Dedifferentiated amniotic fluid mesenchymal stem cell (primary cell): ENCODE measurements around the gene SGTA.
"Not testable (repeated sequence)": the region's sequence is repeated elsewhere in the genome, so short reads cannot be mapped to it uniquely, and the experiment has no call there.

Source experiments
- DNase-seq: peaks from one replicate; pipeline ENCODE4 v3.0.0-alpha.2; 2016; ENCODE audit errors: extremely low spot score

The SGTA gene

GRCh38 chr19:2782936-2783780, at the start of gene SGTA:
TSS of gene SGTA (minus strand) at chr19:2783273. CDS start at chr19:2769068, 14,205 bp downstream.
- DNase-seq = peak; percentile 99

- DNase-seq = no peak
These were observed 44.9 kb upstream of the SGTA start for GRCh38 chr19:2827840-2828489.

DNA sequence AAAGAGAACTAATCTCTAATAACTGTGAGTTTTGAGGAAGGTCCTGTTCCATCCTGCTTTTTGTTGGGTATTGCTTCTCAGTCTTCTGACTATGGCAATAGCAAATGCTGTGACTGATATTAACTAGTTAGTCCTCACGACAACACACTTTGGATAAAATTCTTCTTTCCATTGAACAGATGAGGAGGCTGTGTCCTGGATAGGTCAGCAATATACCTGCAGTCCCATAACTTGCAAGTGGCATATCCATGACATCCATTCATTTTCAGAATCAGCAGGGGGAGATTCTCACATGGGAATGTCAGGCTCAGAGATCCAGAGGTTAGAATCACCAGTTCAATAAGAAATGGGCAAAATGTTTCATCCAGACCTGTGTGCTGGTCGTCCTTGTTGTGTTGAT, 43.9 kb upstream of the SGTA start:
- DNase-seq = no peak

DNA sequence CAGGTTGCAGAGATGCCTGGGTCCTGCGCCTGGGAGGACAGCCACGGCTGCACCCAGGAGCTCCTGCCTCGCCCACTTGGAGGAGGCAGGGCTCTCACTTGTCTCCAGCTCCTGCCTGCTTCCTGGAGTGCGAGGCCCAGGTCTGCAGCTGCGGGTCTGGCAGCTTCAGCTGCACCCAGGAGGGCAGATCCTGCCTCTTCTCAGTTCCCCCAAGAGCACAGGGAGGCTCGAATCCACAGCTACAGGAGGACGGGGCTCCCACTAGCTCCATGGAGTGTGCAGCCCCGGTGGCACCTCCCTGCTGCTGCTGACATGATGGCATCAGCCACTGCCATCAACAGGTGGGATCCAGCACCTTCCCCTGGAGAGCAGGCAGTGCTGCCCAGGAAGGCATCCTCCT, 41.1 kb upstream of the SGTA start:
- DNase-seq = no peak

DNA sequence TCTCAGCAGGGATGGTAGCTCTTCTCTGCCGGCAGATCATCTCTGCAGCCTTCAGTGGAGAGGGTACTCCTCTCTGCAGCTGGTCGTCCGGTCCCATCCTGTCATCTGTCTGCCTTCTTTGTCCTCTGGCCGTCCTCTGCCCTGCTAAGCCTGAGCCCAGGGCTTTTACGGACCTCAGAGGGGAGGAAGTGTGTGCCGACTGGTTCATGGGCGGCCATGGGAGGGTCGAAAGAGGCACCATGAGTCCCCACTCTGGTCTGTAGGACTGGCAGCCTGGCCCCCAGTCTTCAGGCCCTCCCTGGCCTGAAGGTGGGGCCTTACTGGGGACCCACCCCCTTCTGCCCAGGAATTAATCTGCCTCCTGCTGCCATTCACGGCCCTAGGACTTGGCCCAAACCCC, 40.6 kb upstream of the SGTA start:
- DNase-seq = no peak

- no peak for DNase-seq
These were observed 39.8 kb upstream of the SGTA start for GRCh38 chr19:2822846-2823245.

GRCh38 chr19:2820112-2820702, 37.1 kb upstream of the SGTA start:
- DNase-seq = no peak

- peak; percentile 93 for DNase-seq
These were observed 36.6 kb upstream of the SGTA start, which contains the start of gene ZNF554 for GRCh38 chr19:2819540-2820111. TSS of gene ZNF554 (plus strand) at chr19:2819868. CDS start at chr19:2820072, 204 bp downstream.

DNA sequence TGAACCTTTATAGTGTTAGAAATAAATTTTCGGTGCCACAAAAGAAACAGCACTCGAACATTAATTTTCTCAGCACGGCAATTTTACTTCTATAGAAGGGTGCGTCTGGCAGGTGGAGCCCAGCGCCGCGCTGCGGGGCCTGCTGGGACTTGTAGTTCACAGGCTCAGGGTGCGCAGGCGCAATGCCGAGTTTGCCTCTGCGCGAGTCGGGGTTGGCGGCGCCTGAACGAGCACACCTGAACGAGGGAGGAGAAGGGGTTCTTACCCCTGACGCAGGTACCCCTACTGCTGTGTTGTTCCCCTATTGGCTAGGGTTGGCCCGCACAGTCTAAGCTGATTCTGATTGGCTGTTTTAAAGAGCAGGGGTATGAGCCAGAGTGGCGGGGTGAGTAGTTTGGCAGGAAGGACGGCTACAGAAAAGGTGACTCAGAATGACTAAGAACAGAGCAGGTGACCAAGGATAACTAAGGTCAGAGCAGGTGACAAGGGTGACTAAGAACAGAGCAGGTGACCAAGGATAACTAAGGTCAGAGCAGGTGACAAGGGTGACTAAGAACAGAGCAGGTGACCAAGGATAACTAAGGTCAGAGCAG, 34.3 kb upstream of the SGTA start:
- not testable (repeated sequence) for DNase-seq

DNA sequence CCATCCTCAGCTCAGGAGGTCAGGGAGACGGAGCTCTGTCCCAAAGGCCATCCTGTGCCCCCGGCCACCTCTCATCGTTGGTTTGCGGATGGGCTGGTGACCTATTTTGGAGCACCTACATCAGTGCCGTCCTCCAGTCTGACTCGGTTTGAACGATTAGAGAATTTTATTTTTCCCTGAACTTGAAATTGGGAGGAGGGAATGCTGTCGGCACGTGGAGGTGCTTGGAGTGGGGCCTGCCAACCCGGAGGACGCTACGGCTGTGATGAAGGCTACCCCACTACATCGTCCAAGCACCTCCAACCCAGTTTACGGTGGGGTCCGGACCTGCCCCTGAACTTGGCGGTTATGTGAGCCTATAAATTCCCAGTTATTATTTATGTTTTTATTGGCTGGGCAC, 33.6 kb upstream of the SGTA start:
- no peak for DNase-seq

DNA sequence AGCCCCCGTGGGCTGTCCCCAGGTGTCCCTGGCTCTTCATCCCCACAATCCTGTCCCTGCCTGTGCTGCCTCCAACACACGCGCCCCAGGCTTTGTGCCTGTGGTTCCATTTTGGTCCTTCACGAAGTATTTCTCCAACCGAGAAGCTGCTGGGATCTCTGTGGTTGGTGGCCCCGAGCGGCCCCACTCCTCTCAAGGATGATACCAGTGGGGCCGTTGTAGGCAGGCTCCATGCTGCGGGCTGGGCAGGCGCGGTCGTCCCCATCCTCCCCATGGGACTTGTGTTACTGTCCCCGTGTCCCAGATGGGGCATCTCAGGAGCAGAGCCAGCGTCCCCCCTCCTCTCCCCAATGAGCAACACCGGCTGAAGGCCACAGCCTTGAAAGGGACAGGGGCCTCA, 32.9 kb upstream of the SGTA start:
- no peak for DNase-seq

DNA sequence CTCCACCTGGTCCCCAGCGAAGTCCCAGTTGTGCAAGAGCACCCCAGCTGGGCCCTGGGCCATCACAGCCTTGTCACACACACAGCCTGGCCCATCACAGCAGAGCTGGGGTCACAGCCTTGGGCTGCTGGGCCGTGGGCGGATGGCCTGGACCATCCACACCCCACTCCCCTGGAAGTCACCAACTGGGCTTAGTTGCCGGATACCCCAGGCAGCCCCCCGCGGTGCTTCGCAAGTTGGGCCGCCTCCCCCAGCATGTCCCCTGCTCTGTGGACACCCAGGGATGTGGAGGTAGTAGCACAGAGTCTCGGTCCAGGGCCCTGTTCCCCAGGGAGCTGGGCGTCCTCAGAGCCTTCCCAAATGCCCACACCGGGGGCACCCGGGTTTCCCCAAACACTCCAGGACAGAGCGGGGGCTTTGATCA, 32.1 kb upstream of the SGTA start:
- no peak for DNase-seq

DNA sequence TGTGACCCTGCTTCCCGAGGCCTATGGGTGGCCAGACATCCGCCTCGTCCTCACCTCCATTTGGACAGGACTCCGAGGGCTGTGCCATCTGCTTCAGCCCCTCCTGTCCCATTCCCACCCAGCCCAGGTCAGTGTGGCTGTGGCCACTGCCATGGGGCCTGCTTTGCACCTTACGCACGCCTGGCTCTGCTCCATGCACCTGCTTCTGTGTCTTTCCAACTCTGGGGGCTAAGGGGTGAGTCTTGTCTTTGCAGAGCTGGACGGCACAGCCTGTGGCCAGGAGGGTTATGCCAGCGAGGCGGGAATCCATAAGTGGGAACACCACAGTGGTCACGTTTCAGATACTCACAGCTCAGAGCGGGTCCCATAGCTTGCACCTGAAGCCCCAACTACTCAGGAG, 31.4 kb upstream of the SGTA start:
- no peak for DNase-seq

GRCh38 chr19:2813235-2814160, 30.4 kb upstream of the SGTA start:
- DNase-seq = no peak

DNA sequence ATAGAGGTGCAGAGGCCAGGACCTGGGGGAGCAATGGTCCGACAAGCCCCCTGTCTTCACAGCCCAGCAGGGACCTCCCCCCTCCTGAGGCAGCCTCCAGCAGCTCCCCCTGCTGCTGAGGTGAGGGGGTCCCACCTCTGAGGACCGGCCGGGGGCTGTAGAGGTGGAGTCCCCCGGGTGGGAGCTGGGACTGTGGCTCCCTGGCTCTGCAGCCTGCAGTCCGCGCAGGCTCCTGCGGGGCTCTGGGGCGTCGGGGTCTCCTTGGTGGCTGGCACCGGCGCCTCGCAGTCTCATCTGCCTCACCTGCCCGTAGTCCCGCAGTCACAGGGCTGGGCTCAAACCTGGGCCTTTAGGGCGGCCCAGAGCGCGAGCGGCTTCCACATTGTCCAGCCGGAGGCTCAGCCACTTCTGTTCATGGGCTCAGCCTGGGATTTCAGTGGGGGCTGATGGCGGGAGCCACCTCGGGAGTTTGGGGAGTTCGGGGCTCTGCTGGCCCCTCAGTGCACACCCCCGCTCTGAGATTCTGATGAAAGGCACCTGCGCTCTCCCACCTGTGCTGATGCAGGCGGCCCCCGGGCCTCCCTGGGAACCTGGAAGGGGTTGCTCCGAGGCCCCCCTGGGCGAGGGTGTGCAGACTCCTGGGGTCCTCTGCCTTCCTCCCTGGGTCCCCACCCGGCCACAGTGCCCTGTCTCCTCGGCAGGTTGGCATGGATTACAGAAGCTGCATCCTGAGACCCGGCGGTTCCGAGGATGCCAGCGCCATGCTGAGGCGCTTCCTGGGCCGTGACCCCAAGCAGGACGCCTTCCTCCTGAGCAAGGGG, 29.6 kb upstream of the SGTA start:
- no peak for DNase-seq

DNA sequence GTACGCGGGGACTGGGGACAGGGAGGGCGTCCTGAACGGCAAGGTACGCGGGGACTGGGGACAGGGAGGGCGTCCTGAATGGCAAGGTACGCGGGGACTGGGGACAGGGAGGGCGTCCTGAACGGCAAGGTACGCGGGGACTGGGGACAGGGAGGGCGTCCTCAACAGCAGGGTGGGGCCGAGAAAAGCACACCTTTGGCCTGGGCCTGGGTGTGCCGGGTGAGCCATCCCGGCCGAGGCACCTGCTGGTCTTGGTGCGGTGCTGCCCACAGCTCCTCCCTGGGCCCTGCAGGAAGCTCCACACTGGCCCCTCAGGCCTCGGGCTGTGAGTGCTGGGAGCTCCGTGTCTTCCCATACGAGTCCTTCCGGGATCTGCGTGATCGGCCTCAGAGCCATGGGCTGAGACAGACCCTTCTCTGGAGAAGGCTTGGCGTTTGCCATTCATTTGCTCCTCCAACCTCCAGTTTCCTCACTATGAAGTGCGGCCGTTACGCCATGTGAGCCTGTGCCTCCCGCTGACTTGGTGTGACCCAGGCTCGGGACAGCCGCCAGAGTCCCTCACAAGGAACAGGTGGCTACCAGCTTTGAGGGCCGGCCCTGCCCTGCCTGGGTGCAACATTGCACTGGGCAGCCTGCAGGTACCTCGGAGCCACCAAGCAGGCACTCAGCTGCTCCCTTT, 28.8 kb upstream of the SGTA start:
- no peak for DNase-seq

DNA sequence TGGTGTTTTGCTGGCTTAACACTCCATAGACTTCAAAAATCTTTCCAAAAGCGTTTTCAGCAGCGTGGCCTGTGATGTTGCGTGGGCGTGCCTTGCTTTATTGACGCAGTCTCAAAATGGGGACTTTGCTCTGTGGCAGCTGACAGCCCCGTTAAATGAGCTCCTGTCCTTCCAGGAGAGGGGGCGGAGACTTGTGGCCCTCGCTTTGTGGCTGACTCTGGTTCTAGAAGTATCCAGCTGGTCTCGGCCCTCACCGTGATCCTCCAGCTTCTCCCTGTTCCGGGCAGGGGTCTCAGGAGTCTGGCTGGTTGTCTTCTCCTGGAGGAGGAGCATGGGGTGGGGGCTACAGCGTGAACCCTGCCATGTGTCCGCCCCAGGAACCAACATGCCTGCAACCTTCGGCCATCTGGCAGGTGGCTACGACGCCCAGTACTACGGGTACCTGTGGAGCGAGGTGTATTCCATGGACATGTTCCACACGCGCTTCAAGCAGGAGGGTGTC, 28.2 kb upstream of the SGTA start:
- DNase-seq = no peak

DNA sequence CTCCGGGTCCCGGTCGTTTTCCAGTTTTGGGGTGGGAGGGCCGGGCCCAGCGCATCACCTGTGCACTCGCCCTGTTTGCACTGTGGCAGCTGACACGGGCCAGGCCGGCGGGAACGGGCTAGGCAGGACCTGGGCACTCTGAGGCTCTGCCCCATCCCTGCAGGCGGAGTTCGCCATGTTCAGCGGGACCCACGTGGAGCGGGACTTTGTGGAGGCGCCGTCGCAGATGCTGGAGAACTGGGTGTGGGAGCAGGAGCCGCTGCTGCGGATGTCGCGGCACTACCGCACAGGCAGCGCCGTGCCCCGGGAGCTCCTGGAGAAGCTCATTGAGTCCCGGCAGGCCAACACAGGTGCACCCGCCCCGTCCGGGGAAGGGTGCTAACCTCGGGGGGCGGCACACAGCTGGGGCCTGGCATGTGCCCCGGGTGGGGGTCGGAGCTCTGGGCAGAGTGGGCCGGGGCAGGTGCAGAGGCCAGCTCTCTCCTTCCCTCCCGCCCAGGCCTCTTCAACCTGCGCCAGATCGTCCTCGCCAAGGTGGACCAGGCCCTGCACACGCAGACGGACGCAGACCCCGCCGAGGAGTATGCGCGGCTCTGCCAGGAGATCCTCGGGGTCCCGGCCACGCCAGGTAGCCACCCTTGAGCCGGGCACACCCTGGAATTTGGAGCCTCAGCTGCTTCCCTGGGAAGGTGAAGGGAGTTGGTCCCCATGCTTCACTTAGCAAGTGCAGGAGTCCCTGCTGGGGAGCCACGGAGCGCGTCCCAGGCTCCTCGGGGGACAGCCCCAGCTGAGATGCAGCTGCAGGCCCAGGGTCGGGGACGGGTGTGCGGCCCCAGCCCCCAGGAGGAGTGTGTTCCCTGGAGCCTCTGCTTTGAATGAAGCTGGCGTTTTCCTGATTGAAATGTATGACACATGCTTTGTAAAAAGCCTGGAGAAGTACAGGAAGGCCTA, 27.3 kb upstream of the SGTA start:
- no peak for DNase-seq
